OCI-LY1 (cell line): ENCODE data around the gene CD86.
"Not testable (repeated sequence)": the region's sequence is repeated elsewhere in the genome, so short reads cannot be mapped to it uniquely, and the experiment has no call there.

Source experiments
- H2AFZ ChIP-seq: fragments of 200-600 bp; sonication (generic), shearing (Covaris generic); 2 replicates; pipeline ENCODE4 v1.6.0; 2014; ENCODE audit warnings: antibody characterized with exemption, mild to moderate bottlenecking, low read length
- H3F3A ChIP-seq: fragments of 200-600 bp; sonication (generic), shearing (Covaris generic); 2 replicates; pipeline ENCODE4 v1.6.0; 2014; ENCODE audit warnings: mild to moderate bottlenecking, antibody characterized with exemption, low read length, moderate library complexity; ENCODE audit not compliant: insufficient read depth
- H3K27ac ChIP-seq: fragments of 200-600 bp; sonication (generic); 2 replicates; pipeline ENCODE4 v1.5.1; 2014; ENCODE audit warnings: low read length, mixed run types, mild to moderate bottlenecking, low read depth; ENCODE audit not compliant: poor library complexity, severe bottlenecking
- H3K27me3 ChIP-seq: fragments of 200-600 bp; sonication (generic); 2 replicates; pipeline ENCODE4 v1.6.0; 2014; ENCODE audit warnings: antibody characterized with exemption, mild to moderate bottlenecking, low read length, moderate library complexity; ENCODE audit not compliant: insufficient read depth
- H3K36me3 ChIP-seq: fragments of 200-600 bp; sonication (generic); 2 replicates; pipeline ENCODE4 v1.6.1; 2014; ENCODE audit warnings: mild to moderate bottlenecking, antibody characterized with exemption, low read length, moderate library complexity, mixed read lengths; ENCODE audit not compliant: insufficient read depth
- H3K4me1 ChIP-seq: fragments of 200-600 bp; sonication (generic); 2 replicates; pipeline ENCODE4 v1.5.1; 2014; ENCODE audit warnings: mild to moderate bottlenecking, low read length, moderate library complexity; ENCODE audit not compliant: insufficient read depth, severe bottlenecking
- H3K4me2 ChIP-seq: fragments of 200-600 bp; sonication (generic), shearing (Covaris generic); 2 replicates; pipeline ENCODE4 v1.6.1; 2014; ENCODE audit warnings: low read length
- H3K4me3 ChIP-seq: fragments of 200-600 bp; sonication (generic); 2 replicates; pipeline ENCODE4 v1.5.1; 2014; ENCODE audit warnings: low read length, low read depth, mild to moderate bottlenecking, mixed read lengths; ENCODE audit not compliant: poor library complexity, severe bottlenecking
- H3K79me2 ChIP-seq: fragments of 200-600 bp; shearing (Covaris generic); 2 replicates; pipeline ENCODE4 v1.6.1; 2016; ENCODE audit warnings: mixed run types, low read length, mixed read lengths; ENCODE audit not compliant: insufficient read depth
- H3K9ac ChIP-seq: fragments of 200-600 bp; sonication (generic), shearing (Covaris generic); 2 replicates; pipeline ENCODE4 v1.6.1; 2014; ENCODE audit warnings: mild to moderate bottlenecking, low read length, mixed read lengths
- H3K9me2 ChIP-seq: fragments of 200-600 bp; sonication (generic), shearing (Covaris generic); 2 replicates; pipeline ENCODE4 v1.6.1; 2014; ENCODE audit warnings: low read depth, mild to moderate bottlenecking, low read length, mixed read lengths
- H3K9me3 ChIP-seq: fragments of 200-600 bp; shearing (Covaris generic); 2 replicates; pipeline ENCODE4 v1.6.1; 2014; ENCODE audit warnings: low read length, mixed read lengths
- H4K20me1 ChIP-seq: fragments of 200-600 bp; sonication (generic), shearing (Covaris generic); 2 replicates; pipeline ENCODE4 v1.6.0; 2016; ENCODE audit warnings: mild to moderate bottlenecking, low read length; ENCODE audit not compliant: insufficient read depth
- CTCF ChIP-seq: fragments of 200-600 bp; sonication (generic), shearing (Covaris generic); IDR thresholded peaks from 2 replicates; pipeline ENCODE4 v1.5.1; 2017; ENCODE audit warnings: mild to moderate bottlenecking, antibody characterized with exemption, low read length, moderate library complexity, mixed read lengths
- EZH2 ChIP-seq: fragments of 200-600 bp; sonication (generic), shearing (Covaris generic); IDR thresholded peaks from 2 replicates; pipeline ENCODE4 v1.8.0; 2017; ENCODE audit warnings: borderline replicate concordance, mixed run types, mild to moderate bottlenecking, antibody characterized with exemption, low read length, moderate library complexity, mixed read lengths

CD86 gene

DNA sequence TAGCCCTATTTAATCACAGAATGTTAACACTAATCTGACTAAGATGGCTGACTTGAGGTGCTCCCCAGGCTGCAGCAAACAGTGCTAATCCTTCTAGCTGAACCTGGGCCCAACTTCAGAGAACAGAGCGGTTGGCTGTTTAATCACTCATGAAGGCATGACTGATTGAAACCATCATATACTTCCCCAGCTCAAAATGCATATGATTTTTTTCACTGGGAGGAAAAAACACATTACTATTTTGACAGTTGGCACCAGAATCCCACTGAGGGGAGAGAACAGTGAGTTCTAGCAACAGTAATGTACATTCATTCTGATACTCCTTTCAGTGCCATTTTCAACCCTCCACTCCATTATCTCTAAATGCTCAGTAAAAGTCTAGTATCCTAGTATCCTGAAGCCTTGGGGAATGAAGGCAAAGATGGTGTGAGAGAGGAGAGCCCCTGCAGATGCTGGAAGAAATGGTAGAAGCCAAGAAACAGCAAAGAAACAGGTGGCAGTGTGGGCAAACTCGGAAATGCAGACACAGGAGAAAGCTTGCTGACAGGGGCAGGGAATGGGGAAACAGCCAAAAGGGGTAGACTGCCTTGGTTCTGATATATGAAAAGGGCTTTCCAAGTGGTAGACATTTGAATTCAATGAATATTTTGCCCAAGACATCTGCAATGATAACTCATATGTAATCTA lies 93.9 kb downstream of the CD86 start:
- no peak overlapping the region for H3K9ac ChIP-seq
- no peak overlapping the region for H3K4me3 ChIP-seq
- H3K27ac ChIP-seq: no peak overlapping the region
- no peak overlapping the region for H2AFZ ChIP-seq
- H3K9me2 ChIP-seq: no peaks in the 10 kb centered on the region
- no peaks in the 10 kb centered on the region; the same call in 1 of the 2 replicates for H3F3A ChIP-seq
- no peak for TF ChIP-seq CTCF
- no peak for TF ChIP-seq EZH2
- no peaks in the 10 kb centered on the region for H3K4me1 ChIP-seq
- H3K9me3 ChIP-seq: no peaks in the 10 kb centered on the region
- H3K79me2 ChIP-seq: no peaks in the 10 kb centered on the region
- no peak overlapping the region for H3K4me2 ChIP-seq
- H3K36me3 ChIP-seq: no peaks in the 10 kb centered on the region
- no peaks in the 10 kb centered on the region for H4K20me1 ChIP-seq
- H3K27me3 ChIP-seq: no peaks in the 10 kb centered on the region

DNA sequence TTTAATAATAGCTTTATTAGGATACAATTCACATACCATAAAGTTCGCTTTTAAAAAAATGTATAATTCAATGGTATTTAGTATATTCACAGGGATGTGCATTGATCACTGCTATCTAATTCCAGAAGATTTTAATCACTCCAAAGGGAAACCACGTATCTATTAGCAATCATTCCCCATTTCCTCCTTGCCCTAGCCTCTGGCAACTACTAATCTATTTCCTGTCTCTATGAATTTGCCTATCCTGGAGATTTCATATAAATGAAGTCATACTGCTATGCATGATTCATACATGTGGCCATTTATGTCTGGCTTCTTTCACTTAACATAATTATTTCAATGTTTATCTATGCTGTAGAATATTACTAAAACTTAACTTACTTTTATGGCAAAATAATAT lies 96.3 kb downstream of the CD86 start:
- Histone ChIP-seq H3K27ac (no peak overlapping the region), H3K4me1 (no peaks in the 10 kb centered on the region), H3K79me2 (no peaks in the 10 kb centered on the region), H3K4me2 (no peak overlapping the region), H3K9me2 (no peaks in the 10 kb centered on the region), H3K9ac (no peak overlapping the region), H3K36me3 (no peaks in the 10 kb centered on the region), H4K20me1 (no peaks in the 10 kb centered on the region), H3K27me3 (no peaks in the 10 kb centered on the region), H3K9me3 (peaks cover 3% of the 10 kb centered on the region; the same call in 1 of the 2 replicates), H3F3A (no peaks in the 10 kb centered on the region), H2AFZ (no peak overlapping the region), H3K4me3 (no peak overlapping the region)
- TF ChIP-seq EZH2 (no peak), CTCF (no peak)

GRCh38 chr3:122164983-122165382 lies 109.8 kb downstream of the CD86 start:
- not testable (repeated sequence) for H3K27ac ChIP-seq, H3K9ac ChIP-seq, H4K20me1 ChIP-seq, H3K4me3 ChIP-seq, H3K79me2 ChIP-seq, H3K4me2 ChIP-seq, H3K9me2 ChIP-seq, H3K4me1 ChIP-seq, H3F3A ChIP-seq, H3K36me3 ChIP-seq, H2AFZ ChIP-seq, H3K27me3 ChIP-seq, H3K9me3 ChIP-seq

DNA sequence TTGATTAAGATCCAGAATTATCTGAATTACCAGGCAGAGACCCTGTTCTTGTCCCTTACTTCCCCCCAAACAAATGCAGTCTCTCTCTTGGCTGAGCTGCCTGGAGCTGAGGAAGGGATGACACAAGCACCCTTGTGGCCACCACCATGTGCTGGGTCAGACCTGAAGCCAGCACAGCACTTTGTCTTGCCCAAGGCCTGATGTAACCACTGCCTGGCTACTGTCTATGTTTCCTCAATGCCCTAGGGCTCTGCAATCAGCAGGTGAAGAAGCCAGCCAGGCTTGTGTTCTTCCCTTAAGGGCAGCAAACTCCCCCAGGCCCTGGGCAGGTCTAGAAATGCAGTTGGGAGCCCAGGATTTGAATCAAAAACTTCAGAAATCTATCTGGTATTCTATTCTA lies 112.5 kb downstream of the CD86 start:
- H3K27me3 ChIP-seq: no peaks in the 10 kb centered on the region
- no peaks in the 10 kb centered on the region for H3K9me2 ChIP-seq
- no peak for TF ChIP-seq EZH2
- TF ChIP-seq CTCF: no peak
- H3K79me2 ChIP-seq: no peaks in the 10 kb centered on the region
- H3F3A ChIP-seq: no peaks in the 10 kb centered on the region
- no peaks in the 10 kb centered on the region for H3K36me3 ChIP-seq
- no peak overlapping the region for H2AFZ ChIP-seq
- H3K9me3 ChIP-seq: no peaks in the 10 kb centered on the region
- no peaks in the 10 kb centered on the region for H3K4me1 ChIP-seq
- no peaks in the 10 kb centered on the region for H4K20me1 ChIP-seq
- no peak overlapping the region for H3K27ac ChIP-seq
- no peak overlapping the region for H3K4me3 ChIP-seq
- no peak overlapping the region for H3K9ac ChIP-seq
- no peak overlapping the region for H3K4me2 ChIP-seq
